ENCODE results near the gene MTCH1. TPM values are rescaled to one million over a fixed set of nuclear protein-coding genes. Genes with fewer than 3 reads are reported as not detected.

MTCH1 gene, protein sequence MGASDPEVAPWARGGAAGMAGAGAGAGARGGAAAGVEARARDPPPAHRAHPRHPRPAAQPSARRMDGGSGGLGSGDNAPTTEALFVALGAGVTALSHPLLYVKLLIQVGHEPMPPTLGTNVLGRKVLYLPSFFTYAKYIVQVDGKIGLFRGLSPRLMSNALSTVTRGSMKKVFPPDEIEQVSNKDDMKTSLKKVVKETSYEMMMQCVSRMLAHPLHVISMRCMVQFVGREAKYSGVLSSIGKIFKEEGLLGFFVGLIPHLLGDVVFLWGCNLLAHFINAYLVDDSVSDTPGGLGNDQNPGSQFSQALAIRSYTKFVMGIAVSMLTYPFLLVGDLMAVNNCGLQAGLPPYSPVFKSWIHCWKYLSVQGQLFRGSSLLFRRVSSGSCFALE
- total RNA-seq (100 to 1,000 TPM; 142 to 151 TPM), polyA plus RNA-seq (100 to 1,000 TPM in 1 of 2 donors, 10 to 100 TPM in 1; 94.1 to 125 TPM)

GRCh38 chr6:36985808-36986703 lies at the start of gene MTCH1:
Gene MTCH1, minus strand, starts transcription at chr6:36986196. Its CDS starts 23 bp downstream, at chr6:36986173.
- Mint-ChIP-seq H3K4me3 (peak within 1 kb of the TSS; percentile 93 to 99 (median 96)), H3K36me3 (peaks cover 6 to 18% of the 10 kb centered on the region in 2 donors), H3K4me1 (peaks cover 14 to 30% (median 16%) of the 10 kb centered on the region in 4 donors), H3K27ac (peak within 1 kb of the TSS in 6 of 7 donors; percentile 92 to 98 (median 98)), H3K9me3 (peaks cover 0 to 2% (median 0%) of the 10 kb centered on the region in 8 donors), H3K27me3 (peaks cover 0 to 2% of the 10 kb centered on the region in 2 donors)
- ChIA-PET POLR2A (ENCODE audit: partially characterized antibody) (interaction anchor here (0.7 to 2.4 kb wide), 31 partner anchors 9 to 833 kb away, joined by 3 to 33 read pairs (median 5); partner anchors contain the start of genes C6orf89, FGD2, PI16 and PIM1), CTCF (ENCODE audit: partially characterized antibody) (interaction anchor here (0.8 to 5.4 kb wide), 7 partner anchors 20 to 224 kb away, joined by 3 to 35 read pairs (median 3); partner anchors contain the start of gene C6orf89)
- intact Hi-C loops (cut with micrococcal nuclease) = loop anchor here (1.0 to 5.0 kb wide), 6 partner anchors 23 to 833 kb away; partner anchors contain the start of genes C6orf89 and ZFAND3
- Histone ChIP-seq H3K27ac (ENCODE audit: low read depth, low read length) (peak within 1 kb of the TSS; percentile 94), H3K9me3 (ENCODE audit: control insufficient read depth in 1 of 2, low read length in 2 of 2) (no peaks in the 10 kb centered on the region), H3K27me3 (ENCODE audit: insufficient read depth, low read length) (no peaks in the 10 kb centered on the region), H3K4me1 (ENCODE audit: insufficient read depth, low read length) (peaks cover 41% of the 10 kb centered on the region), H3K36me3 (ENCODE audit: insufficient read depth, low read length) (peaks cover 7% of the 10 kb centered on the region), H3K4me3 (ENCODE audit: low read length in 2 of 2) (peak within 1 kb of the TSS; percentile 82 to 93)
- peak; percentile 89 to 95 (median 90) for DNase-seq

DNA sequence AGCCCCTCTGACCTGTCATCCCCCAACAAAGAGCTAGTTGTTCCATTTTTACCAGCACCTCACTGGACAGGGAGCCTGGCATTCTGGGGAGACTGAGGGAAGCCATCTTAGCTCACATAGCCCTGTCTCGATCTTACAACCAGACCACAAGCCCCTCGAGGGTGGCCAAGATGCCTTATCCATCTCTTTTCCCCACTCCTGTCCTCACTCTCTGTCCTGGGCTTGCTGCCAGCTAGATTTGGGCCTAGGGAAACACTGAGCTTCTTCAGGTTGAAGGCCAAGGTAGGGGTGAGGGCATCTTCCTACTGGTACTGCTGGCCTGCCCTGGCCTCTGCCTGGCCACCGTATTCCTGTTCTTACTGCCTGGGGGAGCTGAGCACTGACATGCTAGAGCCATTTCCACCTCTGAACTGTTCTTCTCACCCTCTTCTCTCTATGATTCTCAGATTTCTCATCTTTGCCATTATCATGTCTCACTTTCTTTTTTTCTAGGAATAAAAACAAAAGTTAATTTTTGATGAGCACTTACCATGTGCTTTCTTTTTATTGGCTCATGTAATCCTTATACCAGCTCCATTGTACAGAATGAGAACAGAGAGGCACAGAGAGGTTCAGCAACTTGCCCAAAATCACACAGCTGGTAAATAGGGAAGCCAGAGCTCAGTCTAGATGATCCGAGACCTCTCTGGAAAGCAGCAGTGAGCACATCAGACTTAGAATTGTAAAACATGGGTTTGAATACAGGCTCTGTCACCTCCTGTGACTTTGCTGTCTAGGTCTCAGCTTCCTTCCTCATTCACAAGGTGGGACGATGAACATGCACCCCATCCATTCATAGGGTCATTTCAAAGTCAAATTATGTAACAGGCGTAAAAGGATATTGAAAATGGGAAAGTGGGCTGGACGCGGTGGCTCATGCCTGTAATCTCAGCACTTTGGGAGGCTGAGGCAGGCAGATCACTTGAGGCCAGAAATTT lies 48.1 kb upstream of the MTCH1 start:
- H3K36me3 ChIP-seq (ENCODE audit: insufficient read depth, low read length) = no peaks in the 10 kb centered on the region
- DNase-seq = no peak
- H3K4me3 ChIP-seq (ENCODE audit: low read length in 2 of 2) = no peak overlapping the region
- no peaks in the 10 kb centered on the region for H3K36me3 Mint-ChIP-seq
- POLR2A ChIA-PET (ENCODE audit: partially characterized antibody) = interaction anchor here (1.0 to 1.4 kb wide), 4 partner anchors 12 to 153 kb away, joined by 3 read pairs; no protein-coding TSS in a partner anchor
- H3K27me3 ChIP-seq (ENCODE audit: insufficient read depth, low read length) = no peaks in the 10 kb centered on the region
- CTCF ChIA-PET (ENCODE audit: partially characterized antibody) = interaction anchor here (0.6 to 10.2 kb wide), 8 partner anchors 10 to 1705 kb away, joined by 3 to 126 read pairs (median 4); no protein-coding TSS in a partner anchor
- H3K27ac Mint-ChIP-seq = peak overlapping the region in 3 of 7 donors; percentile 4 to 86 (median 76)
- intact Hi-C loops (cut with micrococcal nuclease) = no loop called here
- peaks cover 0 to 3% (median 0%) of the 10 kb centered on the region in 8 donors for H3K9me3 Mint-ChIP-seq
- H3K4me3 Mint-ChIP-seq = no peak overlapping the region
- H3K4me1 Mint-ChIP-seq = peaks cover 5 to 25% (median 18%) of the 10 kb centered on the region in 4 donors
- no peak overlapping the region for H3K27ac ChIP-seq (ENCODE audit: low read depth, low read length)
- peaks cover 5% of the 10 kb centered on the region for H3K4me1 ChIP-seq (ENCODE audit: insufficient read depth, low read length)
- H3K9me3 ChIP-seq (ENCODE audit: control insufficient read depth in 1 of 2, low read length in 2 of 2) = no peaks in the 10 kb centered on the region
- H3K27me3 Mint-ChIP-seq = no peaks in the 10 kb centered on the region

- ChIA-PET CTCF (ENCODE audit: partially characterized antibody) (interaction anchor here (0.6 to 18.1 kb wide), 6 partner anchors 9 to 1704 kb away, joined by 3 to 627 read pairs (median 4); partner anchors contain the start of gene PIM1), POLR2A (ENCODE audit: partially characterized antibody) (interaction anchor here (1.0 to 1.1 kb wide), 3 partner anchors 11 to 139 kb away, joined by 3 read pairs; no protein-coding TSS in a partner anchor)
- no peaks in the 10 kb centered on the region for H3K36me3 ChIP-seq (ENCODE audit: insufficient read depth, low read length)
- H3K27me3 ChIP-seq (ENCODE audit: insufficient read depth, low read length) = no peaks in the 10 kb centered on the region
- no peaks in the 10 kb centered on the region for H3K27me3 Mint-ChIP-seq
- H3K36me3 Mint-ChIP-seq = no peaks in the 10 kb centered on the region
- no peak overlapping the region for H3K4me3 ChIP-seq (ENCODE audit: low read length in 2 of 2)
- H3K4me3 Mint-ChIP-seq = no peak overlapping the region
- H3K27ac ChIP-seq (ENCODE audit: low read depth, low read length) = no peak overlapping the region
- intact Hi-C loops (cut with micrococcal nuclease) = no loop called here
- H3K9me3 ChIP-seq (ENCODE audit: control insufficient read depth in 1 of 2, low read length in 2 of 2) = no peaks in the 10 kb centered on the region
- peaks cover 7 to 30% (median 21%) of the 10 kb centered on the region in 4 donors for H3K4me1 Mint-ChIP-seq
- H3K4me1 ChIP-seq (ENCODE audit: insufficient read depth, low read length) = peaks cover 9% of the 10 kb centered on the region
- DNase-seq = no peak
- peaks cover 0 to 3% (median 0%) of the 10 kb centered on the region in 8 donors for H3K9me3 Mint-ChIP-seq
- H3K27ac Mint-ChIP-seq = peak overlapping the region in 2 of 7 donors; percentile 76 to 86
Observed at GRCh38 chr6:37033255-37033654, 47.3 kb upstream of the MTCH1 start.

DNA sequence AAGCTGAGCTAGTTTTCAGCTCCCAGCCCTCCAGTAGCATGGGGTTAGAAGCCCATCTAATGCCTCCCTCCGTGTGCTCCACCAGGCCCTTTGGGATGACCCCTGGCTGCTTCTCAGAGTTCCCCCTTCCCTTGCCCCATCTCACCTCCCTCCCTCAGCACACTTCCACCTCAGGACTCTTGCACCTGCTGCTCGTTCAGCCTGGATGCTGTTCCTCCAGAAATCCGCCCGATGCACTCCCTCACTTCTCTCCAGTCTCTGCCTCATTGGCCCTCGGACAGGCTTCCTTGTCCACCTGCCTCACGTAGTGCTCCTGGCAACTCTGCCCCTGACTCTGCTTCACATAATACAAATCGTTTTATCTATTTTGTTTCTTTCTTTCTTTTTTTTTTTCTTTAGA lies 46.2 kb upstream of the MTCH1 start:
- H3K27ac ChIP-seq (ENCODE audit: low read depth, low read length) = no peak overlapping the region
- ChIA-PET CTCF (ENCODE audit: partially characterized antibody) (interaction anchor here (0.9 to 18.9 kb wide), 6 partner anchors 13 to 177 kb away, joined by 3 to 1184 read pairs (median 103); partner anchors contain the start of gene PIM1), POLR2A (ENCODE audit: partially characterized antibody) (interaction anchor here (4.1 to 16.2 kb wide), 2 partner anchors 19 to 141 kb away, joined by 19 to 394 read pairs; partner anchors contain the start of gene PIM1)
- no peaks in the 10 kb centered on the region for H3K27me3 ChIP-seq (ENCODE audit: insufficient read depth, low read length)
- H3K36me3 ChIP-seq (ENCODE audit: insufficient read depth, low read length) = no peaks in the 10 kb centered on the region
- peaks cover 0 to 3% (median 0%) of the 10 kb centered on the region in 8 donors for H3K9me3 Mint-ChIP-seq
- no peaks in the 10 kb centered on the region for H3K9me3 ChIP-seq (ENCODE audit: control insufficient read depth in 1 of 2, low read length in 2 of 2)
- H3K4me3 Mint-ChIP-seq = no peak overlapping the region
- intact Hi-C loops (cut with micrococcal nuclease) = no loop called here
- H3K4me1 ChIP-seq (ENCODE audit: insufficient read depth, low read length) = peaks cover 9% of the 10 kb centered on the region
- H3K27ac Mint-ChIP-seq = peak overlapping the region in 2 of 7 donors; percentile 5 to 10
- H3K4me1 Mint-ChIP-seq = peaks cover 7 to 30% (median 21%) of the 10 kb centered on the region in 4 donors
- no peak for DNase-seq
- H3K4me3 ChIP-seq (ENCODE audit: low read length in 2 of 2) = no peak overlapping the region
- no peaks in the 10 kb centered on the region for H3K36me3 Mint-ChIP-seq
- H3K27me3 Mint-ChIP-seq = no peaks in the 10 kb centered on the region

DNA sequence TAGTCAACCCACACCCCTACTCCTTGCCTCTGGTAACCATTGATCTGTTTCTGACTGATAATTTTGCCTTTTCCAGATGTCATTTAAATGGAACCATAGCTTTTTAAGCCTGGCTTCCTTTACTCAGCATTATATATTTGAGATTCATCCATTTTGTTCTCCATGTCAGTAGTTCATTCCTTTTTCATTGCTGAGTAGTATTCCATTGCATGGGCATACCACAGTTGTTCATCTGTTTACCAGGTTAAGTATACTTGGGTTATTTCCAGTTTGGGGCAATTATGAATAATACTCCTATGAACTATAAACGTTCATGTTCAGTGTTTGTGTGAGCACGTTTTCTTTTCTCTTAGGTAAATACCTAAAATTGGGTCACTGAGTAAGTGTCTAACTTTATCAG lies 44.6 kb upstream of the MTCH1 start:
- H3K36me3 Mint-ChIP-seq = no peaks in the 10 kb centered on the region
- peak overlapping the region in 1 of 7 donors; percentile 0 for H3K27ac Mint-ChIP-seq
- H3K9me3 Mint-ChIP-seq = peaks cover 0 to 3% (median 0%) of the 10 kb centered on the region in 8 donors
- peaks cover 9% of the 10 kb centered on the region for H3K4me1 ChIP-seq (ENCODE audit: insufficient read depth, low read length)
- H3K4me1 Mint-ChIP-seq = peaks cover 7 to 33% (median 24%) of the 10 kb centered on the region in 4 donors
- H3K4me3 ChIP-seq (ENCODE audit: low read length in 2 of 2) = no peak overlapping the region
- POLR2A ChIA-PET (ENCODE audit: partially characterized antibody) = interaction anchor here (1.0 to 16.2 kb wide), 6 partner anchors 9 to 179 kb away, joined by 3 to 394 read pairs (median 14); partner anchors contain the start of gene PIM1
- H3K9me3 ChIP-seq (ENCODE audit: control insufficient read depth in 1 of 2, low read length in 2 of 2) = no peaks in the 10 kb centered on the region
- H3K27me3 Mint-ChIP-seq = no peaks in the 10 kb centered on the region
- H3K4me3 Mint-ChIP-seq = no peak overlapping the region
- intact Hi-C loops (cut with micrococcal nuclease) = no loop called here
- H3K27me3 ChIP-seq (ENCODE audit: insufficient read depth, low read length) = no peaks in the 10 kb centered on the region
- no peaks in the 10 kb centered on the region for H3K36me3 ChIP-seq (ENCODE audit: insufficient read depth, low read length)
- DNase-seq = no peak
- H3K27ac ChIP-seq (ENCODE audit: low read depth, low read length) = no peak overlapping the region
- CTCF ChIA-PET (ENCODE audit: partially characterized antibody) = interaction anchor here (0.6 to 18.9 kb wide), 9 partner anchors 9 to 179 kb away, joined by 3 to 1184 read pairs (median 36); partner anchors contain the start of gene PIM1
